Activated CD8-positive, alpha-beta T cell treated with anti-CD3 and anti-CD28 coated beads for 36 hours (primary cell): ENCODE data around the gene OSBPL5. TPM values are rescaled to one million over a fixed set of nuclear protein-coding genes. Genes with fewer than 3 reads are reported as not detected.

Experiments
- ATAC-seq: fragments of 200-7000 bp; cut with Tn5 transposase; one replicate; pipeline ENCODE4 v1.10.0; 2021; ENCODE audit warnings: mild to moderate bottlenecking, moderate library complexity
- CTCF ChIA-PET: fragments of 350-600 bp; sonication (Branson Sonifier 250); formaldehyde crosslinking; loops from one replicate; lab custom pipeline; 2021; ENCODE audit warnings: antibody characterized with exemption; lab: Charles Lee
- POLR2A ChIA-PET: fragments of 350-600 bp; sonication (Branson Sonifier 250); formaldehyde crosslinking; loops from one replicate; lab custom pipeline; 2021; ENCODE audit warnings: antibody characterized with exemption; lab: Charles Lee
- DNase-seq: peaks from one replicate; pipeline ENCODE4 v3.0.0-alpha.2; 2020
- H3K27ac Mint-ChIP-seq: one replicate; pipeline ENCODE4 v1.8.0; 2021; ENCODE audit warnings: mild to moderate bottlenecking, mixed read lengths
- H3K27me3 Mint-ChIP-seq: one replicate; pipeline ENCODE4 v1.8.0; 2021; ENCODE audit warnings: mixed read lengths
- H3K36me3 Mint-ChIP-seq: one replicate; pipeline ENCODE4 v1.8.0; 2021; ENCODE audit warnings: low read depth, mixed read lengths
- H3K4me1 Mint-ChIP-seq: one replicate; pipeline ENCODE4 v1.8.0; 2021; ENCODE audit warnings: low read depth, mixed read lengths
- H3K4me3 Mint-ChIP-seq: one replicate; pipeline ENCODE4 v1.8.0; 2021; ENCODE audit warnings: mild to moderate bottlenecking, moderate library complexity, mixed read lengths
- H3K9me3 Mint-ChIP-seq: one replicate; pipeline ENCODE4 v1.8.0; 2021; ENCODE audit warnings: mixed read lengths
- intact Hi-C: fragments of 100-400 bp; cut with micrococcal nuclease; formaldehyde crosslinking; loops from one replicate; pipeline ENCODE4 v1.10.0; 2022
- total RNA-seq, 2 experiments: library from RNA; stranded (reverse); gene quantifications; one replicate each; pipeline ENCODE4 v1.2.3, GENCODE V29; 2021
- TF ChIP-seq, protein P1 (sequence below): fragments of 200-600 bp; IDR thresholded peaks from one replicate; pipeline ENCODE4 v1.8.0; 2022; ENCODE audit warnings: antibody characterized with exemption, mild to moderate bottlenecking

OSBPL5 gene
- total RNA-seq, 2 experiments from 2014 or later, result 4.8 to 5.9 TPM

DNA sequence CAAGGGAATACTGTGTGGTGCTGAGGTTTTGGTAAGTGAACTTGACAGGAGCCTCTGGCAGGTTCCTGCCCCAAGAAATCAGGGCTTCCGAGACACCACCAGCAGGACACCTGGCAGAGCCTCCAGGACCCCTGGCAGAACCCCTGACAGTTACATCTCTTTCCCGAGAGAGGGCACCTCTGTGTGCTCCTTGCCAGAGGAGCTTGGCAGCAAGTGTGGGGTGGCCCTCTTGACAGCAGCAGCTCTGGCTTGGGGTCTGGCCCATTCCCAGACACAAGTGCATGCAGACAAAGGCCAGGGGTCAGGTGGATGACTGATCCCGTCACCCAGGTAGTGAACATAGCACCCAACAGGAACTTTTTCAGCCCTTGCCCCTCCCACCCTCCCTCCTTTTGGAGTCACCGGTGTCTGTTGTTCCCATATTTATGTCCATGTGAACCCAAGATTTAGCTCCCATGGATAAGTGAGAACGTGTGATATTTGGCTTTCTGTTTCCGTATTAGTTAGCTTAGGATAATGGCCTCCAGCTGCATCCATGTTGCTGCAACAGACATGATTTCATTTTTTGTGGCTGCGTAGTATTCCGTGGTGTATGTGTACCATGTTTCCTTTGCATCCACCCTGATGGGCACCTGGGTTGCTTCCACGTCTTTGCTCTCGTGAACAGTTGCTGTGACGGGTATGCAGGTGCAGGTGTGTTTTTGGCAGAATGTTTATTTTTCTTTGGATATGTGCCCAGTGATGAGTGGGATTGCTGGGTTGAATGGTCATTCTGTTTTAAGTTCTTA, 21.2 kb upstream of the OSBPL5 start:
- Mint-ChIP-seq H3K4me3 (no peak overlapping the region), H3K36me3 (no peaks in the 10 kb centered on the region), H3K27ac (no peak overlapping the region), H3K4me1 (no peaks in the 10 kb centered on the region), H3K27me3 (no peaks in the 10 kb centered on the region), H3K9me3 (no peaks in the 10 kb centered on the region)
- ChIA-PET POLR2A (no interaction called here), CTCF (no interaction called here)
- ATAC-seq, result no peak
- intact Hi-C loops, result no loop called here
- no peak for DNase-seq
- TF ChIP-seq, protein P1, sequence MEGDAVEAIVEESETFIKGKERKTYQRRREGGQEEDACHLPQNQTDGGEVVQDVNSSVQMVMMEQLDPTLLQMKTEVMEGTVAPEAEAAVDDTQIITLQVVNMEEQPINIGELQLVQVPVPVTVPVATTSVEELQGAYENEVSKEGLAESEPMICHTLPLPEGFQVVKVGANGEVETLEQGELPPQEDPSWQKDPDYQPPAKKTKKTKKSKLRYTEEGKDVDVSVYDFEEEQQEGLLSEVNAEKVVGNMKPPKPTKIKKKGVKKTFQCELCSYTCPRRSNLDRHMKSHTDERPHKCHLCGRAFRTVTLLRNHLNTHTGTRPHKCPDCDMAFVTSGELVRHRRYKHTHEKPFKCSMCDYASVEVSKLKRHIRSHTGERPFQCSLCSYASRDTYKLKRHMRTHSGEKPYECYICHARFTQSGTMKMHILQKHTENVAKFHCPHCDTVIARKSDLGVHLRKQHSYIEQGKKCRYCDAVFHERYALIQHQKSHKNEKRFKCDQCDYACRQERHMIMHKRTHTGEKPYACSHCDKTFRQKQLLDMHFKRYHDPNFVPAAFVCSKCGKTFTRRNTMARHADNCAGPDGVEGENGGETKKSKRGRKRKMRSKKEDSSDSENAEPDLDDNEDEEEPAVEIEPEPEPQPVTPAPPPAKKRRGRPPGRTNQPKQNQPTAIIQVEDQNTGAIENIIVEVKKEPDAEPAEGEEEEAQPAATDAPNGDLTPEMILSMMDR, result no peak

- POLR2A ChIA-PET, result no interaction called here
- Mint-ChIP-seq H3K36me3 (no peaks in the 10 kb centered on the region), H3K9me3 (no peaks in the 10 kb centered on the region), H3K4me1 (no peaks in the 10 kb centered on the region), H3K27ac (no peak overlapping the region), H3K4me3 (no peak overlapping the region), H3K27me3 (no peaks in the 10 kb centered on the region)
- TF ChIP-seq, protein P1, result no peak
- CTCF ChIA-PET, result interaction anchor here (1.3 kb wide), 1 partner anchor 224 kb away, joined by 4 read pairs; no protein-coding TSS in a partner anchor
- no peak for ATAC-seq
- no peak for DNase-seq
- intact Hi-C loops, result no loop called here
Measured at GRCh38 chr11:3184732-3185347, 19.7 kb upstream of the OSBPL5 start.

- no peaks in the 10 kb centered on the region for H3K4me1 Mint-ChIP-seq
- intact Hi-C loops, result no loop called here
- ATAC-seq, result no peak
- TF ChIP-seq, protein P1, result no peak
- no peak overlapping the region for H3K27ac Mint-ChIP-seq
- ChIA-PET POLR2A (interaction anchor here (0.7 kb wide), 1 partner anchor 51 kb away, joined by 3 read pairs; no protein-coding TSS in a partner anchor), CTCF (interaction anchor here (1.3 kb wide), 1 partner anchor 225 kb away, joined by 4 read pairs; no protein-coding TSS in a partner anchor)
- no peaks in the 10 kb centered on the region for H3K9me3 Mint-ChIP-seq
- DNase-seq, result no peak
- H3K4me3 Mint-ChIP-seq, result no peak overlapping the region
- H3K36me3 Mint-ChIP-seq, result no peaks in the 10 kb centered on the region
- H3K27me3 Mint-ChIP-seq, result no peaks in the 10 kb centered on the region
Measured at GRCh38 chr11:3183523-3183922, 18.4 kb upstream of the OSBPL5 start.

DNA sequence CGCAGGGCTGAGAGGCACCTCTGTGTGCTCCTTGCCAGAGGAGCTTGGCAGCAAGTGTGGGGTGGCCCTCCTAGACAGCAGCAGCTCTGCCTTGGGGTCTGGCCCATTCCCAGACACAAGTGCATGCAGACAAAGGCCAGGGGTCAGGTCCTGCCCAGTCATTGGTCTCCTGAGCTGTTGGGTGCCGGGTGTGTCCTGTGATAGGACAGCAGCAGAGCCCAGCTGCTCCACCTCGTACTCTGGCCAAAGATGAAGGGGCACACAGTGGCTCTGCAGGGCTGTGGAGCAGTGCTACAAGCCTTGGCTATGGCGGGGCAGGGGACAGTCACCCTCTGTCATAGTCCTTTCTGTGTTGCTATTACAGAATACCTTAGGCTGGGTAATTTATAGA, 17.3 kb upstream of the OSBPL5 start:
- Mint-ChIP-seq H3K9me3 (peaks cover 3% of the 10 kb centered on the region), H3K4me1 (no peaks in the 10 kb centered on the region), H3K36me3 (no peaks in the 10 kb centered on the region), H3K4me3 (no peak overlapping the region), H3K27me3 (no peaks in the 10 kb centered on the region), H3K27ac (no peak overlapping the region)
- TF ChIP-seq, protein P1, result no peak
- DNase-seq, result no peak
- intact Hi-C loops, result no loop called here
- ATAC-seq, result no peak
- CTCF ChIA-PET, result no interaction called here
- POLR2A ChIA-PET, result interaction anchor here (0.6 to 0.7 kb wide), 2 partner anchors 27 to 52 kb away, joined by 3 read pairs; no protein-coding TSS in a partner anchor
